GM21367 (cell line): ENCODE measurements around the gene PDSS2.

Experiments used
- ATAC-seq: cut with Tn5 transposase; IDR thresholded peaks from one replicate; pipeline ENCODE4 v1.9.1; 2021; ENCODE audit not compliant: unreplicated experiment

PDSS2 gene, protein sequence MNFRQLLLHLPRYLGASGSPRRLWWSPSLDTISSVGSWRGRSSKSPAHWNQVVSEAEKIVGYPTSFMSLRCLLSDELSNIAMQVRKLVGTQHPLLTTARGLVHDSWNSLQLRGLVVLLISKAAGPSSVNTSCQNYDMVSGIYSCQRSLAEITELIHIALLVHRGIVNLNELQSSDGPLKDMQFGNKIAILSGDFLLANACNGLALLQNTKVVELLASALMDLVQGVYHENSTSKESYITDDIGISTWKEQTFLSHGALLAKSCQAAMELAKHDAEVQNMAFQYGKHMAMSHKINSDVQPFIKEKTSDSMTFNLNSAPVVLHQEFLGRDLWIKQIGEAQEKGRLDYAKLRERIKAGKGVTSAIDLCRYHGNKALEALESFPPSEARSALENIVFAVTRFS

DNA sequence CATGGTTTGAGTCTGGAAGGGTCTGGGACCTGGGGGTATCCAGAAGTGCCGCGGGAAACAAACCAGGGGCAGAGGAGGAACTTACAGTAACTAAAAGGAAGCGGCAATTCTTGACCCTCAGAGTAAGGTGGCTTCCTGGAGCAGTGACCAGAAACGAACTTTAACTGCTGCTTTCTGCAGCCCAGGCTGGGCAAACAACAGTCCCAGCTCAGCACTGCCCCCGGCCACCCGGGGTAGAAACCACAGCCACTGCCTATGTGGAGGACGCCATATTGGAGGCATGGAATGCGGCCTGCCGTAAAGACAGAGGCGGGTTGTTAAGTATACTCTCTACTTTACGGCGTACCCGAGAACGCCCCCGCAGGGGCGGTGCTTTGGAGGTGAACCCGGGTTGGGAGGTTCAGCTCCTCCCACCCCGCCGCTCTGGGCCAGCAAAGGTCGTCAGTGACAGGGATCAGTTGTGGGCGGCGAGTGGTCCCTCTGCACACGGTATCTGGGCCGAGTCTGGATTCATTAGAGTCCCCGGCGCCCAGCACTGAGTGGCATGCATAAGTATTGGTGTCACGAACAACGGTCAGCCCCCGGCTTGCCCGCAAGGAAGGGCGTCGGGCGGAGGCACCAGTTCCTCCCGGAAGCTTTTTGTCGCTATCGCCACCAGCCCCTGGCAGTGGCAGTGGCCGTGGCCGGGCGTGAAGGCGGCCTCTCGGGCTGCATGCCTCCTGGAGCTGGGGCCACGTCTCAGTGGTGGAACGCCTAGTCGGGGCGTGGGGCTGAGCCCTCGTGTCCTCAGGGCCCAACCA lies at the start of gene PDSS2:
TSS of gene PDSS2 (minus strand) at position 282 of the 800 bp plus-strand sequence. CDS start at position 3, 279 bp downstream.
- peak; percentile 93 for ATAC-seq

DNA sequence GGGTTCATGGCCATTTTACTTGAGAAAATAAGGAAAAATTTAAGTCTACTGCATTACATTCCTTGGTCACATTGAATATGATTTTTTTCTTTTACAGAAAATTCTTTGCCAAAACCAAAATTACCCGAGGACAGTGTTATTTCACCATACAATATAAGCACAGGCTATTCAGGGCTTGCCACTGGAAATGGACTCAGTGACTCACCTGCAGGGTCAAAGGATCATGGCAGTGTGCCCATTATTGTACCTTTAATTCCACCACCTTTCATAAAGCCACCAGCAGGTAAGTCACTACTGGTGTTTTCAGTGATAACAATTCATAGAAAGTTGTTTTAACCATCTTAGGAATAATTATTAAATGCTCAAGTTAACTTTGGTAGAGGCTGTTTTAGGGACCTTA lies 46.8 kb upstream of the PDSS2 start:
- no peak for ATAC-seq

DNA sequence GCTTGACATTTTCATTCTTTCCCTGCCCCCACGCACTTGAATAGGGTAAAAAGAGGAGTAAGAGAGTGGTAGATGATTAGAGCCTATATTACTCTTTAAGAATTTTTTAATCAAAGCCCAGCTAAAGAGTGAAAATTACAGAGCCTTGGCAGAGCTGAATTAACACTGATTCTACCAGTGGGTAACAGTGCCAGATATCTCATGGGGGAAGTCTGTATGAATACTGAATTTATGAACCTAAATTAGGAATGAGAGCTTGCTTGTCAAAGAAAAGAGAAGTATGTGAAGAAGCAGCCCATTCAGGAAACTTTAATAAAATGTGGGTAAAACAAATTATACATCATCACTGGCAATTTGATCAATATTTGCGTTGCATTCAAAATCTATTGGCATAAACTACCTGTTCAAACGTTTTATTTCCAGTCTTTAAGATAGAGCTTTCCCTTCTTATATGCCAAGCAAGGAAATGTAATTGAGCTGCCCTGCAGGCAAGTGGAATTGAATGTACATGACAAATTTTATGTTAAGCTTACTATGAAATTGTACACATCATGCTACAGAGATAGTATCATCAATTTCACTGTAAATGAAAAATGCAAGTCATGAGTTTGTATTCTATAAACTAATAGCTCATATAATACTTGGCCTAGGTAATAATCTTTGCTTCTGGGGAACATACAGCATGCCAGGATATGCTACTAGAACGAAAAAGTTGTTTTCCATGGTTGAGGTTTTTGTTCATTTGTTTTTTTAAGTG lies 45.1 kb upstream of the PDSS2 start:
- no peak for ATAC-seq

DNA sequence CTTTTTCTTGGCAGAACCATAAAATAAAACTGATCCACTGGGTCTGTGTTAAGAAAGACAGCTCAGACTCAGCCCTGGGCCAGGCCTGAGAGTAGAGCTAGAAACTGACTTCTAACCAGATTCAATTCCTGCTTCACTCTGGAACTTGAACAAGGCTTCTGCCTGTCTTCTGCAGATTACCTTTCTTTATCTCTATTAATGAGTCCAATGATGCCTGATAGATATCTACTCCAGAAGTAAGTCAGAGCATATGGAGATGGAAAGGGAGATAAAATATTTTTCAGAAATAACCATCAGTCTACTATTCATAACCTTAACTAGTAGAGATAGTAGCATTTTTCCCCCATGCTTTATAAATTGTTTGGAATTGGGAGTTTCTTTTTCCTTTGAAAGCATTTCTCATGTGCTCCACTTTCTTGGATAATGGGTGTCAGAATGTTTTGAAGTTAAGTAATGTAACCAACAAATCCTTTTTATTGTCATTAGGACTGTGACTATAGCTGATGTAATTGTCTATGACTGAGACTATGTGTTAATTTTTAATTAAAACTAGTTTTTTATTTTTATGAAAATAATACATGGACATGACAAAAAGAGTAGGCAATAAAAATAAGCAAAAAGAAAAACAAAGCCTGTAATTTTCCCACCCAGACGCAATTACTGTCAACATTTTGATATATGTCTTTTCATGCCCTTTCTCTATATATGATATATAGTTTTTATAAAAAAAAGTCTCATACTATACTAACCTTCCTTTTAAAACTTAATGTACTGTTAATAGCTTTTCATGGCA lies 37.7 kb upstream of the PDSS2 start:
- no peak for ATAC-seq

DNA sequence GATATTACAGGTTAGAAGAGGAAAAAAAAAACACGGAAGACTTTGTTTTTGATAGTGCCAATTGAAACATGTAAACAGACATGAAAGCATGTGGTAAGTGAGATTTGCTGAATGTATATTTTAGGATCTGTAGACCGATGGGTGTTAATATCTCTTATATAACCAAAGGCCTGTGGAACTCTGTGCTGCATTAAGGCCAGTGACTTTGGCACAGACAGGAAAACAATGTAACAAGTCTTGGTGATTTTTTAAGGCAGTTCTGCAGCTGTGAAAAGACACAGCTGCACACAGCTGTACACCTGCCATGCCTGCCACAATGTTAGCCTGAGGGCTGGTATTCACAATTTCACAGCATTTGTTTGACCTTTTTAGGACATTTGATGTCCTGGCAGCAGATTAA lies 36.6 kb upstream of the PDSS2 start:
- ATAC-seq = no peak

DNA sequence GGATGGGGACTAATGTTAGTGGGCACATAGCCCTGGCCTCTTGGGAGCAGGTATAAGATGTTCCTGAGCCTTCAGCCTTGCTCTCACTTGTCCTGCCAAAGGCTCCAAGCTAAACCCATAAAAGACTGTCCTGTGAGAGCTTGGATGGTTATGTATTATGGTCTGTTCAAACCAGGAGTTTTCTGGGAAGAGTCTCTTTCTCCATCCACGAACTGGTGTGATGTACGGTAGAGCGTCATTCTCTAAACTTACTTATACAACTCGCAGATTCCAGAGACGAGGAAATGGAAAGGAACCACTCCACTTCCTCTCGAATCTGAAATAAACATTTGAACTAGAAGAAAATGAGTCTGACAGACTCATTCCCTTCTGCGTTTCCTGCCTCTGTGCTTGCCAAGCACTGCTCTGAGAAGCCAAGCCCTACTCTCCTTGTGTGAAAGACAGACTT lies 35.9 kb upstream of the PDSS2 start:
- ATAC-seq = no peak

DNA sequence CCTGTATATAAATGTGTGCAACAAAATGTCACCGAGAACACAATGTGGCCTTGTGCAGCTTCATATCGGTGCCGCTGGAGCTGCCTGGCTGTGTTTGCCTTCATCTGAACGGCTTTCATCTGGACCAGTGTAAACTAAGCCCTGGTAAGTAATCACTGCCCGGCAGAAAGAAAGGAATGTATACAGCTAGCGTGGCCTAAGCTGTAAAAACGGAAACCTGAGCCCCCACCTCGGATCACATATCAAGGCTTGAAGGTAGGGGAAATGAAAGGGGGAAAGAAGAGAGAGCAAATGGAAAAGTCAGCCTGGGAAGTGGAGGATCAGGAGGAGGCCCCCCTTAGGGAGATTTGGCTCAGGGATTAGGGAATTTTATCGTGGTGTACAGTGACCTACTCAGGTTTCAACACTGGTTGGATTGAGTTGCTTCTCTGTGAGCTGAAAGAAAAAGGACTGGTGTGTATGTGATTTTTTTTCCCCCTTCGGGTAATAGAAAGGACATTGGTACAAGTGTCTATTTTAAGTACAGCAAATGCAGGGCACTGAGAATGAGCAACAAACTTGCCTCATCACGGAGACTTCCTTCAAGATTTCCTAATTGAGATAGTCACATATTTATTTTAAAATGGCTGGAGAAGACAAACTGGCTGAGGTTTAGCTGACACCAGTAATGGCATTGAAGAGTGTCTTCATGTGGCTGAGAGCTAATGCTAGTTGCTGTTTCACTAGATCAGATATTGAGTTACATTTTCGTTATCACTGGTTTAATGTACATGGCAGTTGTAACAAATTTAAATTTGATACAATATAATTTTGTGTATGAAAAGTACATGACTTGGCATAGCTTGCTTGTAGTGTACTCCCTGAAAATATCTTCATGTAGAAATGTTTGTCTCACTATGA lies 34.0 kb upstream of the PDSS2 start:
- no peak for ATAC-seq

DNA sequence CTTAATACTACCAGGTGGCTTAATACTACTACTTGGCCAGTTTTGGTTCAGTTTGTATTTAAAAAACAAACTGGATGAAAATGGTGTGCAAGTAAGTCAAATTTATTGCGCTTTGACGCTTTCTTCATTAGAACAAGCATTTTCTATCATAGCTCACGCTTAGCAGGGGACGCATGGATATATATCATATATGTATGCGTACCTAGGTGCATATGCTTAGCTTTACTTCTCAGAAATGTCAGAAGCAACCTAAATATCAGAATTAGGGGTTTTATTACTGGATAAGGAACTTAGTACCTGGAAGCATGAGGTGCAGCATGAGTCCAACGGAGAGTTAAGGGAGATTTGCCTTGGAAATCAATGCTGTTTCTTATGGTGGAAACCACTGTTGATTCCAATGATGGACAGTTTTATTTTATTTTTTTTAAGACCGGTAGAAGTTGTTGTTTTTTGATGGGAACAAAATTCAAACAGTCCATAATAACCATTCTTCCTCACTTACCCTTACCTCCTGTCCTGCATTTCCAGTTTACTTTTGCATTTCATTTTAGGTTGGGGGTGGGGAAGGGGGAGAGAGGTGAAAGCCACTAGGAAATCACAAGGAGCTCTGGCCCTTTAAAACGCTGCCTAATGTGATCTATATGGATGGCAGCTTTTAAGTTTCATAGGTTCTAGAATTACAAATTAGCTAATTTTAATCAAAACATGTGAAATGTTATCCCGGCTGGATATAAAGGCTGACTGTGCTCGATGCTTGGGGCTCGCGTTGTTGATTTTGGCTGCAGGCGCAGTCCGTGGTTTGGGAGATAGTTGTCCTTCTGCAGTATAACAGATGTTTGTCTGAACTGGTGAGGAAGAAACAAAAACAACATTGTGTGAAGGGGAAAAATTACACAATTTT lies 32.6 kb upstream of the PDSS2 start:
- ATAC-seq = no peak

DNA sequence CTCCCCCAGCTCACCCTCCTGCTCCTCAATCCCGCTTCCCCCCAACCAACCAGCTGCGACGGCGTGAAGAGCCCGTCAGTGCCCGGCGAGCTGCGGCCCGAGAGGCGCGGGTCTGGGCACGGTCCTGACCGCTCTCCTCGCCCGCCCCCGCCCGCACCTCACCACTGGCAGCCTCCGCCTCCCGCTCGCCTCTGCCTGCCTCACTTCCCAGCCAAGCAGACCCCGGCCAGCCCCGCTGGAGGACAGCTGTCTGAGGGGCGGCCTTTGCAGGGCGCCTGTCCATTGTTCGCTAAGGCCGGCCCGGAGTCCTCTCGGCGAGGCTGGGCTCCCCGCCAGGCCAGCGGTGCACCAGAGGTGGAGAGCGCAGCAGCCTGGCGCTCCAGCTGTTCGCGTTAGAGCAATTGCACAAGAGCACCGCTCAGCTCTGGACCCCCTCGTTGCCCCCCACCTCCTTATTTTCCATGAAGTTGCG lies 31.8 kb upstream of the PDSS2 start:
- ATAC-seq = no peak

DNA sequence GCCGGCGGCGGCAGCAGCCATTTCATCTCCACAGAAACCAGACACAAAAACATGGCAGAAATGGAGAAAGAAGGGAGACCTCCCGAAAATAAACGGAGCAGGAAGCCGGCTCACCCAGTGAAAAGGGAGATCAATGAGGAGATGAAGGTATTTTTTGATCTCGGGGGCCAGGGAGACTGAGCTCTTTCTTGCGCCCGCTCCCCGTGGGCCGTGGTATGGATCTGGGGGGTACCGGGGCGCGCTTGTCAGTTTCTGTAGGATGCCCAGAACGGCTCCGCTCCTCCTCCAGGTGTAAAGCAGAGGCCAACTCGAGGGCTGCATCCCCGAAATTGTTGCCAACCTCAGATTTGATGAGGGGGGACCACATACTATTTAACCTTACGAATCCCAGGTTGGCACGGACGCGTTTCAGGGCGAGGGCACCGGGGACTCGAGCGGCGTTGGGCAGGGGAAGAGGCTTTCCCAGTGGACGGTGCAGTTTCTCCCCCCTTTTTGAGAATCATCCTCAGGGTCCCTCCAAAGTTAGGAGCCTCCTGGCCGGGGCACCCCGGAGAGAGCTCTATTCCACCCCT lies 31.3 kb upstream of the PDSS2 start:
- ATAC-seq = no peak

DNA sequence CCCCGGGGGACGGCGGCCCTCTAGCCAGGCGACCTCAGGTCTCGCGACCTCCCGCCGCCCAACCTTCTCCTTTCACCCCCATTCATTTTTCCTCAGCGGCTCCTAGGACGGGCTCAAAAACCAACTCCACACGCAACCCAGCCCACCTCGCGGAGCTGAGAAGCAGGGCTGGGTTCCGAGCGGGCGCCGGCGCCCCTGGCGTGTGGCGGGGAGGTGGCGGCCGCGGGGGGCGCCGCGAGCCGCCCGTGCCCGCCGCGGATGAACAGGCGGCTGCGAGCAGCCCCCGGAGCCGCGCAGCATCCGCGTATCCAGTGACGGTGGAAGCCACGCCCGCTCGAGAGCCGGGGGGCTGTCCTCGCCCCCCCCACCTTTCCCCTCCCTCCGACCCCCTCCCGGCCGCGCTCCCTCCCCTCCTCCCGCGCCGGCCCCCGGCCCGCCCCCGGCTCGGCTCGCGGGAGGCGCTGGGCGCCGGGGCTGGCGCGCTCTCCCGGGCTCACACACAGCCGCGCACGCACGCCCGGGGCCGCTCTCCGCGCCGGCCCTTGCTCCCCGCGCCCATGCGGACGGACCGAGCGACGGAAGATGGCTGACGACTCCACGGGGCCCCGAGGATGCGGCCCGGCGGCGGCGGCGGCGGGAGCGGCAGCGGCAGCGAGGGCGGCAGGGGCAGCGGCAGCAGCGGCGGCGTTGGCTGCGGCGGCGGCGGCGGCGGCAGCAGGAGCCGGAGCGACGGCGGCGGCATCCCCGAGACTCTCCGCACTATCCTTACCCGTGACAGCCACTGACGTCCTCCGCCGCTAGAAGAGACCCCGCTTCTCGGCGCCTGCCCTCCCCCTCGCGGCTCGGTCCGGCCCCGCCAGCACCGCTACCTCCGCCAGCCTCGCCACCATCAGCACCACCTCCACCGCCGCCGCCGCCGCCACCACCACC lies 30.5 kb upstream of the PDSS2 start, which contains the start of gene SOBP:
TSS of gene SOBP (plus strand) at position 482 of the 930 bp plus-strand sequence. CDS start 500 bp downstream, outside the sequence.
- ATAC-seq = peak; percentile 43

DNA sequence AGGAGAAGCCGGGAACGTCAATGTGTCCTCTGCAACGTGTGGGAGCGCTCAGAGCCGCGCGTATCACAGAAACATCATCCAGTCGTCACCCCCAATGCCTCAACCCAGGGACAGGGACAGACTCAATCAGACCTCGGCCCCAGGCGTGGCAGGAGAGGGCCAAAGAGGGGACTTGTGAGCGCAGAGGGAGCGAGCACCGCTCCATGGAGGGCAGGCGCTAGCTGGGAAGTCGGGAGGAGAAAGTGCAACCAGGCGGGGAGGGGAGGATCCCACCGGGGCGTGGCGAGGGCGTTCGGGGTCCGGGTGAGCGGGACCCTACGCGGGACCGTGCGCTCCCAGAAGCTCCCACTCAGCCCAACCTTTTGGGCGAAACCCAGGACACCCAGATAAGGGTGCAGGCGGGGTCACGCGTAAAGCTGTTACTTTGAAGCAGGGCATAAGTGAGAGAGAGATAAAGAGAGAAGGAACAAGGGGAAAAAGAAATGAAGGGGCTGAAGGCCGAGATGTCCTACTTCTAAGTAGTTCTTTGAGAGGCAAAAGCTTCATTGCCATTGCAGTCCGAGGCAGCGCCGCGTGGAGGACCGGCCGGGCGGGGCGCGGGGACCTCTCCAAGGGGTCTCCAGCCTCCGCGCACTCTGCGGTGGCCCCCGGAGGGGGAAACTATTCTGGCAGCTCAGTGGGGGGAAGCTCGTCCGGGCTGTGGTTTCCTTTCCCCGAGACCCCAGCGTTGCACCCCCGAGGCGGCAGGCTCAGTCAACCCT lies 29.7 kb upstream of the PDSS2 start:
- ATAC-seq = no peak

DNA sequence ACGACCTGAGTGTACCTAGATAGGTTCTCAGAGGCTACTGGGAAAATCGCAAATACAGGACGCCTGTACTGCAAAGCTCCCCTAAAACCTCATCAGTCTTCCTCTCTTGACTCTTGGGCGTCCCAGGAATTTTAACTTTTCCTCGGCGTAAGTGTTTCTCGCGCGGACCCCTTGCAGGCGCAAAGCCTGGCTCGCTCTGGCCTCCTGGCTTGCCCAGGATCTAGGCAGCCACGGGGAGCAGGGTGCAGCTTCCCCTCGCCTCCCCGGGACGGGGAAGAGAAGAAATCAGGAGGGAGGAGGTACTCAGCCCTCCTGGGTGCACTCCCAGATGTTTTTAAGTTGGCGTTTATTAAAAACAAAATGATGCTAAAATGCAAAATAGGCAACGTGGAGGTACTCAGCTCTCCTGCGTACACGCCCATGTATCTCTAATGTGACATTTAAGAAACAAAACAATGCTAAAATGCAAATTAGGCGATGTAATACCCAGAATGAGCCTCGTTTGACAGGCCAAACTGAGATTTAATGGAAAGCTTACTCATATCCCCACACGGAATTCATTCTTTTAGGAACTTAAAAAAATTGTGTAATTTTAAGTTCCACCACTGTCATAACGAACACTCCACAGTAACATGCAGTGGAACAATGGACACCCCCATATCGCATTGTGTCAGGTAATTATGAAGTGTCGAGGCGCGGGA lies 29.0 kb upstream of the PDSS2 start:
- ATAC-seq = no peak

DNA sequence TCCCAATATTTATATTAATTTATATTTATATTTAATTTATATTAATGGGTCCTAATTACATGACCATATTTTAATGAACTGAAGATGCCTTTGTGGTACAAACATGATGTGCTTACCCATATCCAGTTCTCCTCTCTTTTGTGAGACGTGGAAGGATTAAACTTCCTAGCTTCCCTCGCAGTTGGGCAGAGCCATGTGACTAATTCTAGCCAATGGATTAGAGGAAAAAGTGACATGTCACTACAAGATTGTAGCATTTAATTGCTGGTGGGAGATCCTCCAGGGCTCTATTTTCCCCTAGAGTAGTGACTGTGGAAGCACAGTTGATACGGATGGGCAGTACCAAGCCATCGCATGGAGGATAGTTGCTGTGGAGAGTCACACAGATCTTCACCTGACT lies 25.8 kb upstream of the PDSS2 start:
- ATAC-seq = no peak

DNA sequence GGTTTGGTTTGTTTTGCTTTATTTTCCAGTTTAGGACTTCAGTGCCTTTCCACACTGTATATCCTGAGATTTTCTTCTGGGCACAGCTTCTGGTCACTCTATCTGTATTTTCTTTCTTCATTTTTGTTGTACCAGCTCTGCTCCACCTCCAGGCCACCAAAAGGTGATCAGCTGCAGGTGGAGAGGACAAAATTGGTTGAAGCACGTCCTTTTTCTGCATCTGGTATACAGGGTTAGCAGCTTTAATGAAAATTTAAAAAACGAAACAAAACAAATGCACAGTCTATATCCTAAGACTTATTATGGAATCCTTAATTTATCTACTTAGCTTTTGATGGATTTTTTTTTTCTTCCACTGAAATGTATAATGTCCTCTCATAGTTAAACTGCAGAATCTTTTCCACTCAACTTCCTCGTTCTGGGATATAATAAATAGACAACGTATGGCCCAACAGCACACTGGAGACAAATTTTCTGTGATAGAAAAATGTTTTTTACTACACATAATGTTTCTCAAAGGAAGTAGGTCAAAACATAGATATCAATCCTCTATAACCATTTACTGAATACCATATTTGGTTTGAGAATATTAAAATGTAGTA lies 19.8 kb upstream of the PDSS2 start:
- ATAC-seq = no peak
